ENCODE data around the gene PARP1. TPM values are rescaled to one million over a fixed set of nuclear protein-coding genes. Genes with fewer than 3 reads are reported as not detected.

PARP1 gene
- total and polyA plus RNA-seq, 2 donors (not counting 1 experiment from before 2014, with no cell fraction given), result 61.7 to 78.4 TPM

- DNase-seq (ENCODE audit: low read depth in 2 of 2), result no peak
- Histone ChIP-seq H3K36me3 (ENCODE audit: control insufficient read depth, insufficient read depth, low read length) (peaks cover 5% of the 10 kb centered on the region), H3K27me3 (ENCODE audit: control insufficient read depth, insufficient read depth, low read length) (no peaks in the 10 kb centered on the region), H3K4me1 (ENCODE audit: control insufficient read depth, extremely low read depth, insufficient read depth, low read length) (peaks cover 14% of the 10 kb centered on the region), H3K27ac (ENCODE audit: insufficient read depth, low read length) (no peak overlapping the region), H3K9ac (ENCODE audit: insufficient read depth, low read length) (no peak overlapping the region), H3K9me3 (ENCODE audit: control insufficient read depth, insufficient read depth, low read depth, low read length) (no peaks in the 10 kb centered on the region), H3K4me3 (replicated peaks in 1 of 4; ENCODE audit: control extremely low read depth in 1 of 4, insufficient read depth in 1 of 4, low read depth in 3 of 4, low read length in 4 of 4) (no peak overlapping the region), H4K20me1 (ENCODE audit: control insufficient read depth, extremely low read depth, insufficient read depth, low read length) (peaks cover 2% of the 10 kb centered on the region), H3K79me2 (ENCODE audit: control insufficient read depth, insufficient read depth, low read length) (peaks cover 50% of the 10 kb centered on the region), H3K4me2 (ENCODE audit: extremely low read depth, insufficient read depth, low read length) (no peak overlapping the region), H2AFZ (ENCODE audit: low read length) (no peak overlapping the region)
- TF ChIP-seq EZH2 (IDR thresholded peaks at IDR 0.05; ENCODE audit: low read length, missing control alignments) (no peak), CTCF (conservative IDR thresholded peaks at IDR 0.05 in 1 of 2, IDR thresholded peaks at IDR 0.05 in 1 of 2; ENCODE audit: low read depth in 1 of 2, low read length in 2 of 2) (no peak)
Observed at GRCh38 chr1:226401355-226402303, 6.3 kb downstream of the PARP1 start.

- no peak for DNase-seq (ENCODE audit: low read depth in 2 of 2)
- Histone ChIP-seq H3K9me3 (ENCODE audit: control insufficient read depth, insufficient read depth, low read depth, low read length) (no peaks in the 10 kb centered on the region), H3K4me1 (ENCODE audit: control insufficient read depth, extremely low read depth, insufficient read depth, low read length) (peaks cover 7% of the 10 kb centered on the region), H2AFZ (ENCODE audit: low read length) (no peak overlapping the region), H3K9ac (ENCODE audit: insufficient read depth, low read length) (no peak overlapping the region), H3K4me3 (replicated peaks in 1 of 4; ENCODE audit: control extremely low read depth in 1 of 4, insufficient read depth in 1 of 4, low read depth in 3 of 4, low read length in 4 of 4) (no peak overlapping the region), H3K36me3 (ENCODE audit: control insufficient read depth, insufficient read depth, low read length) (peaks cover 5% of the 10 kb centered on the region), H3K79me2 (ENCODE audit: control insufficient read depth, insufficient read depth, low read length) (peaks cover 42% of the 10 kb centered on the region), H3K4me2 (ENCODE audit: extremely low read depth, insufficient read depth, low read length) (no peak overlapping the region), H3K27me3 (ENCODE audit: control insufficient read depth, insufficient read depth, low read length) (no peaks in the 10 kb centered on the region), H4K20me1 (ENCODE audit: control insufficient read depth, extremely low read depth, insufficient read depth, low read length) (peaks cover 2% of the 10 kb centered on the region), H3K27ac (ENCODE audit: insufficient read depth, low read length) (no peak overlapping the region)
- no peak for TF ChIP-seq CTCF (conservative IDR thresholded peaks at IDR 0.05 in 1 of 2, IDR thresholded peaks at IDR 0.05 in 1 of 2; ENCODE audit: low read depth in 1 of 2, low read length in 2 of 2)
- no peak for TF ChIP-seq EZH2 (IDR thresholded peaks at IDR 0.05; ENCODE audit: low read length, missing control alignments)
Observed at GRCh38 chr1:226400519-226401354, 7.2 kb downstream of the PARP1 start.

Data from fibroblast of lung (primary cell).